Mononuclear cell (primary cell): ENCODE measurements around the gene NPM3. TPM values are rescaled to one million over a fixed set of nuclear protein-coding genes. Genes with fewer than 3 reads are reported as not detected.

ENCODE experiments used
- H3K27me3 ChIP-seq: 2 replicates; pipeline ENCODE4 v1.6.0; 2011; ENCODE audit warnings: low read length, control low read depth; ENCODE audit not compliant: insufficient read depth
- H3K4me1 ChIP-seq: 2 replicates; pipeline ENCODE4 v1.5.1; 2011; ENCODE audit warnings: mild to moderate bottlenecking, low read length, control low read depth; ENCODE audit not compliant: insufficient read depth
- H3K4me3 ChIP-seq: 2 replicates; pipeline ENCODE4 v1.5.1; 2011; ENCODE audit warnings: mild to moderate bottlenecking, low read length, moderate library complexity
- H3K9me3 ChIP-seq: 2 replicates; pipeline ENCODE4 v1.5.1; 2011; ENCODE audit warnings: low read depth, mild to moderate bottlenecking, control low read depth, low read length
- total RNA-seq: library from RNA; depleted of rRNA; stranded (reverse); fragments of >200 nt; gene quantifications from one replicate; pipeline ENCODE4 v1.2.3, GENCODE V29; 2012

Gene NPM3
- total RNA-seq, 1 donor = 28.5 TPM

DNA sequence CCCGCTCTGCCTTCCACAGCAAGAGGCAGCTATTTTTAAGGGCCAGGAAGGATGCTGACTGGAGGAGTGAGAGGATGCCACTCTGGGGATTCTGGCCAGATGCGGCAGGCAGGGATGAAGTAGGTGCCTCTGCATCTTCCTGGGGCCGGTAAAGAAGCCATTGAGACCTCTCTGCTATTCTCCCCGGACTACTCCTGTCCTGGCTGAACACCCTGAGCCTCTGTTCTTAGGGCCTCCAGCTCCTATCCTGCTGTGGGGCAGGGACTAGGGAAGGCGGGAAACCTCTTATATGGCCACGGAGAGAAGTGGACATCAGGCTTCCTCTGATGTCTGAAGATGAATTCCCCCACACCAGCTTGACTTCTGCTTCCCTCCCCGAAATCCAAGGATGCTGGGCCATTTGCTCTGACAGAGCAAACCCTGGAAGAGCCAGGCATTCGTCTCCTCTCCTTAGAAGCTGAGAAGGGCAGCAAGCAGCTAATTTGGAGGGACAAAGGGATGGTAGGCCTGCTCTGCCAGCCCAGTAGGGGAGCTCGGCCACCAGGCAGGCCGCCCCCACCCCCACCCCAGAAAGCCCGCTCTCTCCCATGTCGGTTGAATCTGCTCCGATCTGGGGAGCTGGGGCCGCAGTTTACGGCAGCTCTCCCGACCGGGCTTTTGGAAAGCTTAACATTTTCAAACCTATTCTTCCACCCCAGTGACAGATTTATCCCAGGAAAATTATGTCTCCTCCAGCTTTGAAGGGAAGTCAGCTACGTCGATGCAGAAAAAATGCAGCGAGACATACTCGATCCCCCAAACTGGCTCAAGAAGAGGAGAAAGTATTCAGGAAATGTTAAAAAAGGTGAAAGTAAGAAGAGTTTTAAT is 10.1 kb downstream of the NPM3 start:
- no peaks in the 10 kb centered on the region for H3K9me3 ChIP-seq
- peaks cover 64% of the 10 kb centered on the region for H3K27me3 ChIP-seq
- no peak overlapping the region for H3K4me3 ChIP-seq
- H3K4me1 ChIP-seq = peaks cover 12% of the 10 kb centered on the region

- no peaks in the 10 kb centered on the region for H3K9me3 ChIP-seq
- H3K4me3 ChIP-seq = no peak overlapping the region
- peaks cover 56% of the 10 kb centered on the region for H3K27me3 ChIP-seq
- H3K4me1 ChIP-seq = peaks cover 12% of the 10 kb centered on the region
Observed at GRCh38 chr10:101772017-101772894, 11.0 kb downstream of the NPM3 start.

- Histone ChIP-seq H3K9me3 (no peaks in the 10 kb centered on the region), H3K4me1 (peaks cover 12% of the 10 kb centered on the region), H3K27me3 (peaks cover 47% of the 10 kb centered on the region), H3K4me3 (no peak overlapping the region)
Observed at GRCh38 chr10:101771380-101771779, 11.9 kb downstream of the NPM3 start.

GRCh38 chr10:101770331-101771215 is 12.7 kb downstream of the NPM3 start:
- Histone ChIP-seq H3K9me3 (no peaks in the 10 kb centered on the region), H3K27me3 (peaks cover 46% of the 10 kb centered on the region), H3K4me1 (peaks cover 12% of the 10 kb centered on the region), H3K4me3 (no peak overlapping the region)

GRCh38 chr10:101769541-101770180 is 13.6 kb downstream of the NPM3 start:
- no peaks in the 10 kb centered on the region for H3K9me3 ChIP-seq
- peaks cover 4% of the 10 kb centered on the region for H3K4me1 ChIP-seq
- H3K27me3 ChIP-seq = peaks cover 38% of the 10 kb centered on the region
- H3K4me3 ChIP-seq = no peak overlapping the region

GRCh38 chr10:101768791-101769170 is 14.5 kb downstream of the NPM3 start:
- Histone ChIP-seq H3K4me3 (no peak overlapping the region), H3K4me1 (no peaks in the 10 kb centered on the region), H3K9me3 (no peaks in the 10 kb centered on the region), H3K27me3 (peaks cover 29% of the 10 kb centered on the region)

GRCh38 chr10:101767966-101768790 is 15.1 kb downstream of the NPM3 start:
- H3K27me3 ChIP-seq = peaks cover 23% of the 10 kb centered on the region
- H3K4me3 ChIP-seq = no peak overlapping the region
- H3K4me1 ChIP-seq = no peaks in the 10 kb centered on the region
- H3K9me3 ChIP-seq = no peaks in the 10 kb centered on the region

DNA sequence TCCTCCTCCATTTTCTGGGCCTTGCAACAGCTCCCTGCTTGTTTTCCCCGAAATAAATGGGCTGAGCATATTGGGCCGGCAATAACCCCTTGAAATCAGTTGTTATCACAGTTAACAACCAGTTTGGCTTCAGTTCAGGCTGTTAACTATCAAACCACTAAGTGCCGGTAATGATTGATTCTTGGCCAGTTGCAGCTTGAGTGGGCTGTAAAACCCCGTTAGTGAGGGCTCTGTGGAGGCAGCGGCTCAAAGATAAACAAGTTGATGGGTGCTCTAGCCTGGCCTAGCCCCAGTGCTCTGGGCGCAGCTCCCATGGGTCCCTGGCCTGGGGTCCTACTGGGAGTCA is 15.7 kb downstream of the NPM3 start:
- Histone ChIP-seq H3K27me3 (peaks cover 17% of the 10 kb centered on the region), H3K4me1 (no peaks in the 10 kb centered on the region), H3K9me3 (no peaks in the 10 kb centered on the region), H3K4me3 (no peak overlapping the region)

GRCh38 chr10:101766753-101767599 is 16.3 kb downstream of the NPM3 start:
- no peaks in the 10 kb centered on the region for H3K4me1 ChIP-seq
- no peaks in the 10 kb centered on the region for H3K9me3 ChIP-seq
- H3K4me3 ChIP-seq = no peak overlapping the region
- peaks cover 11% of the 10 kb centered on the region for H3K27me3 ChIP-seq

DNA sequence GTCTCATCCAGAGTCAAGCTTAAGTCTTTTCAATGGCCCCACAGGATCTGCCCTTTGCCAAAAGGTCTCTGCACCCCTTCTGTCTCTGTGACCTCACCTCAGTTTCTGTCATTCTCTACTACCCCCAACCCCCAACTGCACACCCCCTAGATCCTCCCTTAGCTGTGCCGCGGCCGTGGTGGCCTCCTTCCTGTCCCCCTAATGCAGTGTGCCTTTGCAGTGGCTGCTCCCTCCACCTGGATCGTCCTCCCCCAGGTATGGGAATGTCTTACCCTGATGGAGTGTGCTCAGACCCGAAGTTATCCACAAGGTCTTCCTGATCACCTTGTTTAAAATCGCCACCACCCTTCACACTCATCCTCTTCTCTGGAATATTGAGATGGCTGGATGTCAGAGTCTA is 16.9 kb downstream of the NPM3 start:
- Histone ChIP-seq H3K4me3 (no peak overlapping the region), H3K4me1 (no peaks in the 10 kb centered on the region), H3K9me3 (no peaks in the 10 kb centered on the region), H3K27me3 (peaks cover 5% of the 10 kb centered on the region)

GRCh38 chr10:101763141-101763846 is 20.0 kb downstream of the NPM3 start:
- Histone ChIP-seq H3K27me3 (no peaks in the 10 kb centered on the region), H3K4me3 (no peak overlapping the region), H3K4me1 (no peaks in the 10 kb centered on the region), H3K9me3 (no peaks in the 10 kb centered on the region)

- no peak overlapping the region for H3K4me3 ChIP-seq
- H3K9me3 ChIP-seq = no peaks in the 10 kb centered on the region
- no peaks in the 10 kb centered on the region for H3K4me1 ChIP-seq
- H3K27me3 ChIP-seq = no peaks in the 10 kb centered on the region
Observed at GRCh38 chr10:101762736-101763135, 20.5 kb downstream of the NPM3 start.
